Myocyte (in vitro differentiated cells): ENCODE data around the gene PRELID2. TPM values are rescaled to one million over a fixed set of nuclear protein-coding genes. Genes with fewer than 3 reads are reported as not detected.
"Not testable (repeated sequence)": the region's sequence is repeated elsewhere in the genome, so short reads cannot be mapped to it uniquely, and the experiment has no call there.

Experiments
- DNase-seq: peaks from one replicate; pipeline ENCODE4 v3.0.0-alpha.2; 2012; ENCODE audit warnings: low read depth
- total RNA-seq: library from RNA; depleted of rRNA; stranded (reverse); fragments of >200 nt; gene quantifications from 2 replicates; pipeline ENCODE4 v1.2.3, GENCODE V29; 2014

The PRELID2 gene
- total RNA-seq, 1 donor from 2014 or later = 1.8 TPM

DNA sequence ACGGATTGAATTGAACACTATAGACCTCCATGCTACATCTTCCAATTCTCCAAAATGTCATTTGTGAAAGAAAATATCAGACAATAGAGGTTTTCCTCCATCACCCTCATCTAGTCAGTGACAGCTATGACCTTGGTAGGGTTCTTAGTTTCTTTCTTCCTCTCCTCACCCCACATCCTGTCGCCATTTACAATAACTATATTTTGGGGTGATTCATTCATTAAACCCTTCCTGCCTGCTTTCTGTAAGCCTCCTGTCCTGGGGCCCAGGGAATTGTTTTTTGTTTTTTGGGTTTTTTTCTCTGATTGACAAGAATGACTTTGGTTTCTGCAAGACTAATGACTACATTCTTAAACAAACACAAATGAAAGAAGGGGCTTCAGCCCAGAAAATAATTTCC, 82.6 kb downstream of the PRELID2 start:
- DNase-seq = no peak

DNA sequence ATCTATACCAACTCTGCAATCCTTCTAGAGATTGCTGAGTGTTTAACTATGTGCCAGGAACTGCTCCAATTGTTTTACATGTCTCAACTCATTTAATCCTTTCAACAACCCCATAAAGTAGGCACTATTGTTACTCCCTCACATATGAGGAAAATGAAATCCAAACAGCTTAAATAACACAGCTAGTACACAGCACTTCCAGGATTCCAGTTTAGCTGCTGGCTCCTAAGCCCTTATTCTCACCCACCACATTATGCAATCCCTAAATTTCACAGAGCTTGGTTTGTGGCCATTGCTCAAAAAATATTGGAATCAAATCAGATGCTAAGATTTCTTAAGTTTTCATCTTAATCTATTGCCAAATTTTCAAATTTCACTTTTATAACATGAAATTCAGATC, 84.9 kb downstream of the PRELID2 start:
- DNase-seq = peak; percentile 13

DNA sequence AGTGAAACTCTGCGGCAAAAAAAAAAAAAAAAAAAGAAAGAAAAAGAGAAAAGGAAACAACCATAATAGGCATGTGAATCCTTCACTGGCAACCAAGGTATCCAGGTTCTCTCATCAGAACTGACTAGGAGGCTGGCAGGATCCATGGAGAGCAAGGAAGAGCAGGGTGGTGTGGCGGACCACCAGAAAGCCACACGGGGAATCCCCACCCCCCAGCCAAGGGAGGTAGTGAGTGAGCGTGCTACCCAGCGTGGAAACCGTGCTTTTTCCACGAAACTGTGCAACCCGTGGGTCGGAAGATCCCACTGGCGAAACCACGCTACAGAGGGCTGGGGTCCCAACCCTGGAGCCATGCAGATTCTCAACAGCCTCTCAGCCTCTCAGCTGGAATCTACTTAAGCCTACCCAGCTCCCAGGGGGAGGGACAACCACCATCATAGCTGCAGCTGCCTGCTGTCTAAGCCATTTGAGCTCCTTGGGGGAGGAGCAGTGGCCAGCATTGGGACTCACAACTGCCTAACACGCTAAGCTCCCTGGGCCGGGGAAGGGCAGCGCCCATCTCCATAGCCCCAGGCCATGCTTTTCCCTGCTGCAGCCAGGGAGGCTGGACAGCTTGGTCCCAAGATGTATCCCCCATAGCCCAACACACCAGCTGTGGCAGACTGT, 91.6 kb downstream of the PRELID2 start:
- DNase-seq = no peak

DNA sequence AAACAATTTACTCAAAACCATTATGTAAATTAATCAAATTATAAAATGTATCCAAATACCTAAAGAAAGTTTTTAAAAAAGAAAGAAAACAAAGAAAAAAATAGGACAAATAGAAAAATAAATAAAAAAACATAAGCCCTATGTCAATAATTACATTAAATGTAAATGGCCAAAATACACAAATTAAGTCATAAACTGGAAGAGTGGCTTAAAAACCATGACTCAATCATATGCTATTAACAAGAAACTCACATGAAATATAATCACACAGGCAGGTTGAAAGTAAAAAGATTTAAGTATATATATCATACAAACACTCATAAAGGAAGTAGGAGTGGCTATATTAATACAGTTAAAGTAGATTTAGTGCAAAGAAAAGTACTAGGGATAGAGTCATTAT, 95.3 kb downstream of the PRELID2 start:
- DNase-seq = no peak

DNA sequence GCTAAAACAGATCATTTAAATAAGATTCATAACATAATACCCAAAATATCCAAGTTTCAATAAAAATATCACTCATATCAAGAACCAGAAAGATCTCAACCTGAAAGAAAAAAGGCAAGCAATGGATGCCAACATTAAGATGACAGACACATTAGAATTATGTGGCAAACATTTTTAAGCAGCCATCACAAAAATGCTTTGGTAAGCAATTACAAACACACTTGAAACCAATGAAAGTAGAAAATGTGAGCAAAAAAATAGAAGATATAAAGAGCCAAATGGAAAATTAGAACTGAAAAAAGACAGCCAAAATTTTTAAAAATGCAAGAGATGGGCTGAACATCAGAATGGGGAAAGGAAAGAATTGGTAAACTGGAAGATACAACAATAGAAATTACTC, 96.9 kb downstream of the PRELID2 start:
- no peak for DNase-seq

DNA sequence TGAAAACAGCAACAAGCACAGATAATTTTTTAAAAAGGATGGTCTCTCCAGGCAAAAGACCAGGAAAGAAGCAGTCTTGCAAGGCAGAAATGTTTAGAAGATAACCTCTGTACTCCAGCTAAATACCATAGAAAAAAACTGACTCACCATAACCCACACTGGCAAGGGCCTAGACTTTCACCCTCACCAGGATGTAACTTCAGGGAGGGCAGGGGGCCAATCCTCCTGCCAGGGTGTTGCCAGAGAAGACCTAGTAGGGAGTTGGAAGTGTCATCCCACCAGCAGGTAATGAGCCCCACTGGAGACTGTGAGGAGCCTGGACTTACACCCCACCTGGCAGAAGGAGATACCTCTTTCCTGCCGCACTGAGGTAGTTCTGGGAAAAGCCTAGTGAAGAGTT, 97.6 kb downstream of the PRELID2 start:
- no peak for DNase-seq

DNA sequence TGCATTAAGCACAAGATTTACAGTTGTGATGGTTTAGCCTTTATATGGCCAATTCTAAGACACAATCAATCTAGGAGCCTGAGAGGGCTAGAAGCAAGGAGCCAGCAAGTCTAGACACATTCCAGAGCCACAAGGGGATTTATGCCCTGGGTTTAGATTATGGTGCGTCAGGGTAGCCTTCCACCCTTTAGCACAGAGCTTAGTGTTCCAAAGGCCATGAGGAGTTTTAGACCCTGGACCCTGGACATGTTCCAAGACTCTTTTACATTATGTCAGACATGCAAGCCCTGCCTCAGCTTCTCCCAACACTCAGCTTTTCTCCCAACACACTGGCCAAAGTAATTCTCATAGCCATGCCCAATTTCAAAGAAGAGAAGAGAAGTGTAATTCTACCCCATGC, 105.2 kb downstream of the PRELID2 start:
- DNase-seq = not testable (repeated sequence)

DNA sequence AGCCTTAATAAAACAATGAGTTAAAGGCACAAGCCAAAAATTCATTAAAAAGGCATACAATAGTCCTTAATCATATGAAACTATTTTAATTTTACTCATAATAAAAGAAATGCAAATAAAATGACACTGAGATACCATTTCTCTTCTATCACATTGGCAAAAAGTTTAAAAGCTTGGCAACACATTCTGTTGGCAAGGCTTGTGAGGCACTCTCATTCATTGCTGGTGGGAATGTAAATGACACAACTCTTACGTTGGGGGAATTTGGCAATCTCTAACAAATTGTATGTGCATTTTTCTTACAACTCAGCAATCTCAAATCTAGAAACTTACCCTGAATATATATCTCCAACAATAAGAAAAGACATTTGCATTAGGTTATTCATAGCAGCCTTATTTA, 111.6 kb downstream of the PRELID2 start:
- no peak for DNase-seq

DNA sequence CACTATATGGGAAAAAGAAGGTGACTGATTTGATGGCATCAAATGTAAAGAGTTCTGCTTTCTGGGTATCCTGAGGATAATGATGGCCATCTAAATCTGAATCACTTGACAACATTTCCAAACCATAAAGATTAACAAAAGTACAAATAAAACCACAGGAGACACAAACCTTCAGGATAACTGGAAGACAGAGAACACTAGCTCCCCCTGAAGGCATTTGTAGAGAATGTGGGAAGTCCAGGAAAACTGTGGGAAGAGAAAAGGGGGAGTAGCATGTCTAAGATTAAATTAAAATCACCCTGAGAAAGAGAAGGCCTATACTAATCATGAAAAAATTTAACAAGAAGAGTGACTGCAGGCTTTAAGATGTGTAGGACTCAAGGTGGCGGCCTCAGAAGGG, 116.2 kb downstream of the PRELID2 start:
- DNase-seq = peak; percentile 37

DNA sequence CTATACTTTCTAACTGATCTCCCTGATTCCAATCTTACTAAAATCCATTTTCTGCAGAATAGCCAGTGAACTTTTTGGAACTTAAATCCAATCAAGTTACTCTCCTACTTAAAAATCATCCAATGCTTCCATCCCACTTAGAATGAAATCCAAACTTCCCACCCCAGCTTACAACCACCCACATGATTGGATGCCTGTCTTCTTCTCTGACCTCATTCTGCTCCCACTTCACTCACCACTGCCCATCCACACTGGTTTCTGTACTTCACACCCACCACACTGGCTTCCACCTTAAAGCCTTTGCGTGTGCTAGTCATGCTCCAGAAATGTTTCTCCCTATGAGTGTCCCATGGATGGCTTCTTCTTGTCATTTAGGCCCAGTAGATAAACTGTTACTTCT, 119.7 kb downstream of the PRELID2 start:
- DNase-seq = no peak

DNA sequence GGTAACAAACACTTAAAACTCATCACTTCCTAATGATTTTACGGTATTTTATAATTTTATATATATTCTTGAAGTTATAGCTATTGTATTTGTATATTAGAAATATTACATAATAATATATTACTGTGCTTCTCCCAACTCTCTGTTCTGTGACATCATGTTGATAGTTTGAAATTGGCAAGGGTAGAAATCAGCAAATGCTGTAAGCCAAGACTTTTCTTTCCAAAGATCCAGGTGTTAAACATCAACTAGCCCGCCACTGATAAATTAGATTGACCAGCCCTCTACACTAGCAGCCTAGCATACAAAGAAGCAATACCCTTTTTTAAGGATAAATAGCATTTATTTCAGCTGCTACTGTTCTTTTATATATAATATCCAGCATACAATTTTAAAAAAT, 122.9 kb downstream of the PRELID2 start:
- DNase-seq = no peak

DNA sequence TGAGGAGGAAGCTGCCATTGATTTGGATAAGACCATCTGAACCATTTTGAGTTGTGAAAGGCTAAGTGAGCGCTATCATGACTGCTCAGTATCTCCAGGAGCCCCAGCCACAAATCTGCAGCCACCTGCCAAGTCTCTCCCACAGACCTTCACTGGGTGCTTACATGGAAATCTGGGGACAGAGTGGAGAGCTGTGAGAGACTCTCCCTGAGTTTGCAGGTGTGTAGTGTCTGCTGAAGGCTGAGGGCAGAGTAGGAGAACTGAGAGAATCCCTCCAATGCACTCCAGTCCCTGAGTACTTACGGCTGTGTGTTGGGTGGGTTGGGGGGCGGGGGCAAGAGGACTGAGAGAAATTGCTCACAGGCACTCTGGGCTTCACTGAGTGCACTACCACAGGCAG, 123.7 kb downstream of the PRELID2 start:
- DNase-seq = no peak

Other genes starting within 250 kb of the PRELID2 start
- not detected in 2 replicates for gene GRXCR2, start 37.7 kb upstream of the PRELID2 start, total RNA-seq
- 1.1 and 1.9 TPM in 2 replicates for gene SH3RF2, start 101.2 kb upstream of the PRELID2 start, total RNA-seq